WERI-Rb-1 (cell line): Measurements from ENCODE around the gene PMIS2.

Experiments
- DNase-seq: peaks from one replicate; pipeline ENCODE4 v3.0.0-alpha.2; 2020
- H3K27ac ChIP-seq: fragments of 250-450 bp; sonication (Bioruptor Pico); 2 replicates; pipeline ENCODE4 v1.5.1; 2020; ENCODE audit warnings: mild to moderate bottlenecking, moderate library complexity
- H3K27me3 ChIP-seq: fragments of 250-450 bp; sonication (Bioruptor Pico); 2 replicates; pipeline ENCODE4 v1.5.1; 2021; ENCODE audit warnings: mild to moderate bottlenecking, low read depth, moderate library complexity; ENCODE audit not compliant: insufficient read depth, severe bottlenecking
- H3K36me3 ChIP-seq: fragments of 250-450 bp; sonication (Bioruptor Pico); 2 replicates; pipeline ENCODE4 v1.5.1; 2020; ENCODE audit warnings: mild to moderate bottlenecking, moderate library complexity
- H3K4me3 ChIP-seq: 2 replicates; pipeline ENCODE4 v1.5.1; 2011; ENCODE audit warnings: low read depth, mild to moderate bottlenecking, control low read depth, low read length
- H3K9me3 ChIP-seq: fragments of 250-450 bp; sonication (Bioruptor Pico); 2 replicates; pipeline ENCODE4 v1.5.1; 2021; ENCODE audit warnings: mild to moderate bottlenecking, moderate library complexity; ENCODE audit not compliant: severe bottlenecking
- TF ChIP-seq, protein P1 (sequence below): IDR thresholded peaks from 2 replicates; pipeline ENCODE4 v1.5.1; 2011; ENCODE audit warnings: low read depth, mild to moderate bottlenecking, control low read depth, inconsistent platforms, low read length

Gene PMIS2

GRCh38 chr19:35569281-35569781 is 16.6 kb upstream of the PMIS2 start:
- no peak overlapping the region for H3K27ac ChIP-seq
- no peak overlapping the region for H3K4me3 ChIP-seq
- no peak for DNase-seq
- no peaks in the 10 kb centered on the region for H3K36me3 ChIP-seq
- TF ChIP-seq, protein P1, sequence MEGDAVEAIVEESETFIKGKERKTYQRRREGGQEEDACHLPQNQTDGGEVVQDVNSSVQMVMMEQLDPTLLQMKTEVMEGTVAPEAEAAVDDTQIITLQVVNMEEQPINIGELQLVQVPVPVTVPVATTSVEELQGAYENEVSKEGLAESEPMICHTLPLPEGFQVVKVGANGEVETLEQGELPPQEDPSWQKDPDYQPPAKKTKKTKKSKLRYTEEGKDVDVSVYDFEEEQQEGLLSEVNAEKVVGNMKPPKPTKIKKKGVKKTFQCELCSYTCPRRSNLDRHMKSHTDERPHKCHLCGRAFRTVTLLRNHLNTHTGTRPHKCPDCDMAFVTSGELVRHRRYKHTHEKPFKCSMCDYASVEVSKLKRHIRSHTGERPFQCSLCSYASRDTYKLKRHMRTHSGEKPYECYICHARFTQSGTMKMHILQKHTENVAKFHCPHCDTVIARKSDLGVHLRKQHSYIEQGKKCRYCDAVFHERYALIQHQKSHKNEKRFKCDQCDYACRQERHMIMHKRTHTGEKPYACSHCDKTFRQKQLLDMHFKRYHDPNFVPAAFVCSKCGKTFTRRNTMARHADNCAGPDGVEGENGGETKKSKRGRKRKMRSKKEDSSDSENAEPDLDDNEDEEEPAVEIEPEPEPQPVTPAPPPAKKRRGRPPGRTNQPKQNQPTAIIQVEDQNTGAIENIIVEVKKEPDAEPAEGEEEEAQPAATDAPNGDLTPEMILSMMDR: no peak
- H3K9me3 ChIP-seq: no peaks in the 10 kb centered on the region
- H3K27me3 ChIP-seq: no peaks in the 10 kb centered on the region

DNA sequence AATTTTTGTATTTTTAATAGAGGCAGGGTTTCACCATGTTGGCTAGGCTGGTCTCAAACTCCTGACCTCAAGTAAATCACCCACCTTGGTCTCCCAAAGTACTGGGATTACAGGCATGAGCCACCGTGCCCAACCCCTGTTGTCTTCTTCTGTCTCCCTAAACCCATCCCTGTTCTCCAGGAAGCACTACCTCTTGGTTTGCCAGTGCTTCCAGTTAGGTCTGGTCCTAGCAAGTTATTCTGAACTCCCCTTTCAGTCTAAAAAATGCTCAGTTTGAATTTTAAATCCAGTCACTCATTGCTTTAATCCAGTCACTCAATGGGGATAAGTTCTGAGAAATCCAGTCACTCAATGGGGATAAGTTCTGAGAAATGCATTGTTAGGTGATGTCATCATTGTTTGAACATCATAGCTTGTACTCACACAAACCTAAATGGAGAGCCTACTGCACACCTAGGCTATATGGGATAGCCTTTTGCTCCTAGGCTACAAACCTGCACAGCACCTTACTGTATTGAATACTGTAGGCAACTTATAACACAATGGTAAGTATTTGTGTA is 14.5 kb upstream of the PMIS2 start:
- peaks cover 9% of the 10 kb centered on the region for H3K9me3 ChIP-seq
- no peak for DNase-seq
- TF ChIP-seq, protein P1: no peak
- H3K36me3 ChIP-seq: no peaks in the 10 kb centered on the region
- H3K4me3 ChIP-seq: no peak overlapping the region
- no peak overlapping the region for H3K27ac ChIP-seq
- H3K27me3 ChIP-seq: no peaks in the 10 kb centered on the region

GRCh38 chr19:35577918-35578317 is 8.1 kb upstream of the PMIS2 start:
- H3K36me3 ChIP-seq: no peaks in the 10 kb centered on the region
- no peaks in the 10 kb centered on the region for H3K27me3 ChIP-seq
- H3K4me3 ChIP-seq: no peak overlapping the region
- TF ChIP-seq, protein P1: no peak
- H3K9me3 ChIP-seq: peaks cover 13% of the 10 kb centered on the region
- DNase-seq: no peak
- no peak overlapping the region for H3K27ac ChIP-seq

GRCh38 chr19:35578707-35579106 is 7.3 kb upstream of the PMIS2 start:
- Histone ChIP-seq H3K4me3 (no peak overlapping the region), H3K36me3 (no peaks in the 10 kb centered on the region), H3K27ac (no peak overlapping the region), H3K27me3 (no peaks in the 10 kb centered on the region), H3K9me3 (peaks cover 13% of the 10 kb centered on the region)
- DNase-seq: no peak
- TF ChIP-seq, protein P1: no peak

- peaks cover 4% of the 10 kb centered on the region for H3K9me3 ChIP-seq
- DNase-seq: no peak
- TF ChIP-seq, protein P1: no peak
- no peaks in the 10 kb centered on the region for H3K27me3 ChIP-seq
- no peak overlapping the region for H3K4me3 ChIP-seq
- no peaks in the 10 kb centered on the region for H3K36me3 ChIP-seq
- H3K27ac ChIP-seq: no peak overlapping the region
Measured at GRCh38 chr19:35582760-35583159, 3.2 kb upstream of the PMIS2 start.

DNA sequence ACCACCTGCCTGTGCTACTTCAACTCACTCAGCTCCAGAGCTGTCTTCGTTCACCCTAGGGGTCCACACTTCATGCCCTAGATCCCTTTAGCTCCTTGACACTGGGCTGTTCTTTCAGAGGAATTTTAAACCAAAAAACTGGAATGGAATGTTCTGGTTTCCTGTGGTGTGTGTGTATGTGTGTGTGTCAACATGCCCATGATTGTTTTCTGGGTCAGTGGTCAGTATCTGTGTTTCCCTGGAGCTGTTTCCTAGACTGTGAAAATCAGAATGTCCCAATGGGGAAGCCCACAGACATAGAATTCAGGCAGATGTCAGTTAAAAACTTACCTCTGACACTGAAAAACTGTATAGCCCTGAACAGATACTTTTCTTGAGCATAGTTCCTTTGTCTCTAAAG is 1.3 kb downstream of the PMIS2 start:
- no peak overlapping the region for H3K27ac ChIP-seq
- TF ChIP-seq, protein P1: no peak
- H3K9me3 ChIP-seq: no peaks in the 10 kb centered on the region
- H3K4me3 ChIP-seq: no peak overlapping the region
- no peak for DNase-seq
- no peaks in the 10 kb centered on the region for H3K36me3 ChIP-seq
- H3K27me3 ChIP-seq: no peaks in the 10 kb centered on the region
